Duodenal mucosa (tissue), 2 donors: ENCODE measurements around the gene CORO2B.

Experiments used
- H3K27ac ChIP-seq: one replicate; pipeline ENCODE4 v1.7.0; 2013; ENCODE audit warnings: low read depth, low read length
- H3K27me3 ChIP-seq, 2 donors: one replicate each; pipeline ENCODE4 v1.7.0; 2013; ENCODE audit warnings: low read length in 2 of 2, control low read depth in 1 of 2; ENCODE audit not compliant: insufficient read depth in 2 of 2, control insufficient read depth in 1 of 2
- H3K36me3 ChIP-seq, 2 donors: one replicate each; pipeline ENCODE4 v1.7.0; 2013; ENCODE audit warnings: low read length in 2 of 2, control low read depth in 1 of 2; ENCODE audit not compliant: insufficient read depth in 2 of 2, control insufficient read depth in 1 of 2
- H3K4me1 ChIP-seq, 2 donors: one replicate each; pipeline ENCODE4 v1.7.0; 2013; ENCODE audit warnings: low read length in 2 of 2, control low read depth in 1 of 2; ENCODE audit not compliant: insufficient read depth in 2 of 2, control insufficient read depth in 1 of 2
- H3K4me3 ChIP-seq, 2 donors: one replicate each; pipeline ENCODE4 v1.7.0; 2013; ENCODE audit warnings: low read length in 2 of 2, low read depth in 1 of 2
- H3K9ac ChIP-seq, 2 donors: one replicate each; pipeline ENCODE4 v1.7.0; 2013; ENCODE audit warnings: low read length in 2 of 2, low read depth in 1 of 2
- H3K9me3 ChIP-seq, 2 donors: one replicate each; pipeline ENCODE4 v1.7.0; 2013; ENCODE audit warnings: low read length in 2 of 2, control low read depth in 1 of 2; ENCODE audit not compliant: control insufficient read depth in 1 of 2

Gene CORO2B

GRCh38 chr15:68718468-68718867 lies 139.7 kb downstream of the CORO2B start:
- H3K27me3 ChIP-seq, result peaks cover 0 to 2% of the 10 kb centered on the region in 2 donors
- no peak overlapping the region for H3K27ac ChIP-seq
- no peak overlapping the region for H3K9ac ChIP-seq
- H3K36me3 ChIP-seq, result no peaks in the 10 kb centered on the region
- H3K4me1 ChIP-seq, result no peaks in the 10 kb centered on the region
- H3K9me3 ChIP-seq, result no peaks in the 10 kb centered on the region
- no peak overlapping the region for H3K4me3 ChIP-seq

GRCh38 chr15:68719051-68719450 lies 140.3 kb downstream of the CORO2B start:
- H3K9ac ChIP-seq, result no peak overlapping the region
- peaks cover 0 to 2% of the 10 kb centered on the region in 2 donors for H3K27me3 ChIP-seq
- H3K4me1 ChIP-seq, result no peaks in the 10 kb centered on the region
- no peaks in the 10 kb centered on the region for H3K9me3 ChIP-seq
- H3K27ac ChIP-seq, result no peak overlapping the region
- no peak overlapping the region for H3K4me3 ChIP-seq
- no peaks in the 10 kb centered on the region for H3K36me3 ChIP-seq

- no peak overlapping the region for H3K27ac ChIP-seq
Measured at GRCh38 chr15:68719672-68720071, 140.9 kb downstream of the CORO2B start.

GRCh38 chr15:68721886-68722285 lies 143.1 kb downstream of the CORO2B start:
- no peaks in the 10 kb centered on the region for H3K36me3 ChIP-seq
- no peaks in the 10 kb centered on the region for H3K9me3 ChIP-seq
- H3K27me3 ChIP-seq, result peaks cover 0 to 4% of the 10 kb centered on the region in 2 donors
- no peak overlapping the region for H3K9ac ChIP-seq
- H3K27ac ChIP-seq, result no peak overlapping the region
- no peaks in the 10 kb centered on the region for H3K4me1 ChIP-seq
- H3K4me3 ChIP-seq, result no peak overlapping the region

More at GRCh38 chr15:68719672-68720071, 140.9 kb downstream of the CORO2B start:
- Histone ChIP-seq H3K9ac (no peak overlapping the region), H3K4me1 (no peaks in the 10 kb centered on the region), H3K36me3 (no peaks in the 10 kb centered on the region), H3K27me3 (peaks cover 0 to 2% of the 10 kb centered on the region in 2 donors), H3K4me3 (no peak overlapping the region), H3K9me3 (no peaks in the 10 kb centered on the region)

GRCh38 chr15:68725736-68726135 lies 146.9 kb downstream of the CORO2B start:
- no peaks in the 10 kb centered on the region for H3K36me3 ChIP-seq

GRCh38 chr15:68726246-68726645 lies 147.5 kb downstream of the CORO2B start:
- no peak overlapping the region for H3K9ac ChIP-seq
- H3K27ac ChIP-seq, result no peak overlapping the region
- no peaks in the 10 kb centered on the region for H3K36me3 ChIP-seq
- peaks cover 3 to 5% of the 10 kb centered on the region in 2 donors for H3K4me1 ChIP-seq
- peaks cover 0 to 8% of the 10 kb centered on the region in 2 donors for H3K27me3 ChIP-seq
- H3K9me3 ChIP-seq, result no peaks in the 10 kb centered on the region
- no peak overlapping the region for H3K4me3 ChIP-seq

More at GRCh38 chr15:68725736-68726135, 146.9 kb downstream of the CORO2B start:
- no peak overlapping the region for H3K27ac ChIP-seq
- peaks cover 0 to 8% of the 10 kb centered on the region in 2 donors for H3K27me3 ChIP-seq
- H3K4me1 ChIP-seq, result peaks cover 0 to 4% of the 10 kb centered on the region in 2 donors
- no peak overlapping the region for H3K4me3 ChIP-seq
- no peak overlapping the region for H3K9ac ChIP-seq
- H3K9me3 ChIP-seq, result no peaks in the 10 kb centered on the region

- peaks cover 0 to 8% of the 10 kb centered on the region in 2 donors for H3K27me3 ChIP-seq
- H3K27ac ChIP-seq, result no peak overlapping the region
- no peaks in the 10 kb centered on the region for H3K36me3 ChIP-seq
- H3K4me1 ChIP-seq, result peaks cover 5 to 8% of the 10 kb centered on the region in 2 donors
- H3K9me3 ChIP-seq, result no peaks in the 10 kb centered on the region
- H3K9ac ChIP-seq, result no peak overlapping the region
- H3K4me3 ChIP-seq, result no peak overlapping the region
Measured at GRCh38 chr15:68729789-68730411, 151.1 kb downstream of the CORO2B start.

GRCh38 chr15:68730471-68730919 lies 151.7 kb downstream of the CORO2B start:
- Histone ChIP-seq H3K4me1 (peaks cover 5 to 8% of the 10 kb centered on the region in 2 donors), H3K9me3 (no peaks in the 10 kb centered on the region), H3K27me3 (peaks cover 0 to 8% of the 10 kb centered on the region in 2 donors), H3K4me3 (no peak overlapping the region), H3K36me3 (no peaks in the 10 kb centered on the region), H3K27ac (no peak overlapping the region), H3K9ac (no peak overlapping the region)

GRCh38 chr15:68730976-68731897 lies 152.4 kb downstream of the CORO2B start:
- peaks cover 0 to 8% of the 10 kb centered on the region in 2 donors for H3K27me3 ChIP-seq
- no peaks in the 10 kb centered on the region for H3K9me3 ChIP-seq
- H3K9ac ChIP-seq, result no peak overlapping the region
- H3K36me3 ChIP-seq, result no peaks in the 10 kb centered on the region
- no peak overlapping the region for H3K27ac ChIP-seq
- H3K4me3 ChIP-seq, result no peak overlapping the region
- peaks cover 5 to 8% of the 10 kb centered on the region in 2 donors for H3K4me1 ChIP-seq

- no peak overlapping the region for H3K9ac ChIP-seq
- H3K4me3 ChIP-seq, result no peak overlapping the region
- H3K4me1 ChIP-seq, result peaks cover 5 to 8% of the 10 kb centered on the region in 2 donors
Measured at GRCh38 chr15:68732451-68732850, 153.7 kb downstream of the CORO2B start.

More at GRCh38 chr15:68732451-68732850, 153.7 kb downstream of the CORO2B start:
- Histone ChIP-seq H3K27ac (no peak overlapping the region), H3K36me3 (no peaks in the 10 kb centered on the region), H3K9me3 (no peaks in the 10 kb centered on the region), H3K27me3 (peaks cover 0 to 4% of the 10 kb centered on the region in 2 donors)
